Epithelial cell of esophagus (primary cell): ENCODE data around the gene SRCIN1.

Experiments used
- DNase-seq: peaks from one replicate; pipeline ENCODE4 v3.0.0; 2010; ENCODE audit warnings: low read depth
- H3K4me3 ChIP-seq: 2 replicates; pipeline ENCODE4 v1.5.1; 2011; ENCODE audit warnings: mild to moderate bottlenecking, low read length, control low read depth
- CTCF ChIP-seq: IDR thresholded peaks from 2 replicates; pipeline ENCODE4 v1.5.1; 2011; ENCODE audit warnings: low read depth, mild to moderate bottlenecking, low read length, control low read depth, inconsistent platforms; ENCODE audit not compliant: insufficient read depth; ENCODE audit errors: missing control alignments

Gene SRCIN1

DNA sequence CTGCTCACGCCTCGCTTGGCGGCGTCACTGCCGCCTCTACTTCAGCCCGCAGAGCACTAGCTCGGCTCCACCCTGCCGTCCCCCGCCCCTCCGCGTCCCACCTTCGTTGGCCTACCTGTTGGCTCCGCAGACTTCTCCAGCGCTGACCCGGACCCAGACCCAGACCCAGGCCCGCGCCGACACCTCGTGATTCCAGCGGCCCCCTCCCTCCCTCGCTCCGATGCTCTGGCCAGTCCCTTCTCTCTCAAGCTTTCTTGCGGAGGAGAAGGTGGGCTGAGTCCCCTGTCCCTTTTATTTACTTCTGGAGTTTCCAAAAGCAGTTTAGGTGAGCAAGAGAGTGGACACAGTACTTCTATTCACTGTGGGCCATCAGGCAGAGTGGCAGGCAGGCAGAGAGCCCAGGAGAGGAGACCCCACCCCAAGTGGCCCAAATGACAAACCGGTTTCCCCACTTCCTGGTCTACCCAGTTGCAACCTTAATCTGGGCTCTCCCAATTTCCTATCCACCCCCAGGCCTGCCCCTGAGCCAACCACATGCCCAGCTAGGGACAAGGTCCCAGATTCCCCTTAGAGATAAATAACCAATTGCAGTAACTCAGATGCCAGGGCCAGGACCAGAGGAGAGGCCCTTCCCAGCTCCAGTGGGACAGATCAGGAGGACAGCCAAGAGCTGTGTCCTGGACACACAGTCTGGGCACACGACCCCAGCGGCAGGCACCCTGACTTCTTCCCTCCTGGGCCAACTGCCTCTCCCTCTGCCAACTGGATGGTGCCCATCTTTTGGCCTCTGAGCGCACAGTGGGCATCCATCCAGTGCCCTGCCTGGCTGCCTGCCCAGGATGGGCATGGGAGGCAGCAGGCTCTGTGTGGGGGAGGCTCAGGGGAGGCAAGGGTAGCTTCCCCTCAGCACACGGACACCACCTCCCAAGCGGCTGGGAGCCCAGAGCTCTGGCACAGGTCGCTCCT lies 1.2 kb upstream of the SRCIN1 start:
- no peak for TF ChIP-seq CTCF
- DNase-seq, result no peak
- no peak overlapping the region for H3K4me3 ChIP-seq

GRCh38 chr17:38605411-38605840 lies 326 bp downstream of the SRCIN1 start:
- DNase-seq, result no peak
- H3K4me3 ChIP-seq, result no peak overlapping the region
- TF ChIP-seq CTCF, result no peak

- no peak for DNase-seq
- no peak for TF ChIP-seq CTCF
- no peak overlapping the region for H3K4me3 ChIP-seq
These were observed 1.0 kb downstream of the SRCIN1 start for GRCh38 chr17:38604479-38605403.

DNA sequence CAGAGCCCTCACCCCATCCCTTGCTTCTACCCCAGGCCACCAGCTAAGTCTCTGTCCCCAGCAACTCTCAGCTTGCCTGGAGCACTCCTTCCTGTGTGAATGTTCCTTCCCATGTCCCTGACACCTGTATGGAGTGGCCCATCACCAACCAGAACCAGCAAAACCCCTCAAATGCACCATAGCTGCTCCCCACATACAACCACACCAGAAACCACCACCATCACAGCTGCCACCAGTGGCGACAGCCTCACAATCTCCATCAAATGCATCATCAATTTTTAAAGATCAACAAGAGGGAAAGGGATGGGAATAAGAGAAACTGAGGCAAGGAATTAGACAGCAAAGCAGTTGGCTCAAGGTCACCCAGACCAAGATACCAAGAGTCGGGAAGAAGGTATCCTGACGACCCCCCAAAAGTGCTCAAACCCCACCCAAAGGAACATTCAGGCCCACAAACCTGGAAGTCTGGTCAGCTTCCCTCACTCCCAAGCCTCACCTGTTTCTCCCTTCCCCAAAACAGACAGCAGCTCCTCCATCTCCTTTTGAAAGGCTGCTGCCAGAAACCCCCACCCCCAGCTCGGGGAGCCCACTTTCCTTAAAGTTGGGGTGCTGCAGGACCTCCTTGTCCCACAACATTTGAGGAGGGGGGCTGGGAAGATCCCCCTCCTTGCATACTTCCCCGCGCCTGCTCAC lies 1.8 kb downstream of the SRCIN1 start:
- DNase-seq, result no peak
- no peak for TF ChIP-seq CTCF
- H3K4me3 ChIP-seq, result no peak overlapping the region

DNA sequence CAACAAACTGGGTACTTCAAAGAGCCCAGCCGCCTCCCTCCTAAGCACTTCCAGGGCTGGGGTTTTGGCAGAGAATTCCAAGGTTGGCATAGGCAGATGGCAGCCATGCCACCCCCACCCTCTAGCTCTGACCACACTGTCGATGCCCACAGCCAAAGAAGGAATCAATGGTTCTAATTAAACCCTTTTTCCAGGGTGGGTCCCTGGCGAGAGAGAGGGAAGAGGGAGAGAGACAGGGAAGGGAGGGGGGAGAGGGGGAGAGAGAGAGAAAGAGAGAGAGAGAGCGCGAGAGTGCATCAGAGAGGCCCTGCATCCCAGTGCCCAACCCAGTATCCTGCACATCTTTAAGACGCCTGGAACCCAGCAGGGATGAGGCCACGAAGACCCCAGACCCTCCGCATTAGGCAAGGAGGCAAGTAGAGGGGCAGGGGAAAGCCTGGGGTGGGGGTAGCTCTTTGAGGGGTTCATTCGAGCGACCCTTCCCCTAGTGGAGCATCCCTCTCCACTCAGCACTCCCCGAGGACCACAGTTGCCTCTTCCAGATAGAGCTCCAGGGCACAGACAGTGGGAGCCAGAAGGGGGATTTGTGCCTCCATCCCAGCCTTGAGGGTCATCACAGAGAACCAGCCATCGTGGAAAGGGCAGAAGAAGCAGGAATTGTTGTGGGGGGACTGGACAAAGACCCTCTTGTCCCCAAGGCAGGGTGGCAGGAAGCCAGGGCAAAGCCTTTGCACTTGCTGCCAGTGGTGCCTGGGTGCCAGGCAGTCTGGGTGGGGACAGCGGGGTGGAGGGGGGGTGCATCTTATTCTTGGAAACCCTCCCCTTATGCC lies 2.6 kb downstream of the SRCIN1 start:
- no peak for TF ChIP-seq CTCF
- H3K4me3 ChIP-seq, result no peak overlapping the region
- no peak for DNase-seq

- TF ChIP-seq CTCF, result no peak
- H3K4me3 ChIP-seq, result no peak overlapping the region
- DNase-seq, result no peak
These were observed 3.3 kb downstream of the SRCIN1 start for GRCh38 chr17:38602453-38602852.
